IMR-90 (cell line): ENCODE results near the gene APEX1. TPM values are rescaled to one million over a fixed set of nuclear protein-coding genes. Genes with fewer than 3 reads are reported as not detected.

Experiments
- ATAC-seq: fragments of 200-7000 bp; cut with Tn5 transposase; 2 replicates; pipeline ENCODE4 v1.9.1; 2020; ENCODE audit warnings: low read depth, mild to moderate bottlenecking, moderate library complexity
- BruUV-seq: library from RNA; stranded (reverse); fragments of 400-500 nt; replicated peaks from 2 replicates; lab custom pipeline; 2021; lab: Mats Ljungman, UMichigan
- CTCF ChIA-PET: fragments of 300-600 bp; formaldehyde crosslinking; extraction: SDS; loops from one replicate; lab custom pipeline; 2021; ENCODE audit warnings: antibody characterized with exemption; lab: Yijun Ruan, JAX
- POLR2A ChIA-PET: fragments of 300-600 bp; sonication (Branson Sonifier 250); formaldehyde crosslinking; loops from one replicate; lab custom pipeline; 2022; ENCODE audit warnings: antibody characterized with exemption; ENCODE audit not compliant: unreplicated experiment; lab: Charles Lee
- DNase-seq: peaks from one replicate; pipeline ENCODE4 v3.0.0; 2013
- H2AFZ ChIP-seq: replicated peaks from 2 replicates; pipeline ENCODE3; 2013; ENCODE audit warnings: low read length, mild to moderate bottlenecking; ENCODE audit not compliant: poor library complexity
- H2AK5ac ChIP-seq: 2 replicates; pipeline ENCODE4 v1.6.1; 2013; ENCODE audit warnings: low read depth, low read length, inconsistent platforms
- H2AK9ac ChIP-seq: replicated peaks from 2 replicates; pipeline ENCODE3; 2013; ENCODE audit warnings: mild to moderate bottlenecking, low read depth, low read length, moderate library complexity; ENCODE audit not compliant: poor library complexity
- H2BK120ac ChIP-seq: 2 replicates; pipeline ENCODE4 v1.6.1; 2013; ENCODE audit warnings: low read depth, low read length, inconsistent platforms
- H2BK15ac ChIP-seq: 3 replicates; pipeline ENCODE4 v1.6.1; 2013; ENCODE audit warnings: low read depth, low read length, inconsistent platforms
- H2BK20ac ChIP-seq: 2 replicates; pipeline ENCODE4 v1.6.1; 2013; ENCODE audit warnings: low read depth, mild to moderate bottlenecking, inconsistent platforms, low read length, moderate library complexity
- H2BK5ac ChIP-seq: 2 replicates; pipeline ENCODE4 v1.6.1; 2013; ENCODE audit warnings: mild to moderate bottlenecking, low read depth, low read length, inconsistent platforms; ENCODE audit not compliant: poor library complexity, severe bottlenecking
- H3K14ac ChIP-seq: replicated peaks from 2 replicates; pipeline ENCODE4 v1.6.1; 2013; ENCODE audit warnings: low read depth, low read length, inconsistent platforms
- H3K18ac ChIP-seq: 2 replicates; pipeline ENCODE4 v1.6.1; 2013; ENCODE audit warnings: low read depth, low read length, control low read depth
- H3K23ac ChIP-seq: 2 replicates; pipeline ENCODE4 v1.6.1; 2013; ENCODE audit warnings: low read depth, low read length, inconsistent platforms
- H3K27ac ChIP-seq: 2 replicates; pipeline ENCODE4 v1.5.1; 2013; ENCODE audit warnings: mild to moderate bottlenecking, control low read depth, low read length; ENCODE audit not compliant: insufficient read depth
- H3K27me3 ChIP-seq: 2 replicates; pipeline ENCODE4 v1.6.1; 2013; ENCODE audit warnings: low read length; ENCODE audit not compliant: control insufficient read depth, insufficient read depth
- H3K36me3 ChIP-seq: 2 replicates; pipeline ENCODE4 v1.6.1; 2013; ENCODE audit warnings: low read length, mixed read lengths; ENCODE audit not compliant: control insufficient read depth, insufficient read depth
- H3K4ac ChIP-seq: 2 replicates; pipeline ENCODE4 v1.6.1; 2013; ENCODE audit warnings: low read depth, low read length, inconsistent platforms
- H3K4me1 ChIP-seq: 2 replicates; pipeline ENCODE4 v1.6.1; 2013; ENCODE audit warnings: low read length, mixed read lengths; ENCODE audit not compliant: control insufficient read depth, insufficient read depth
- H3K4me2 ChIP-seq: 2 replicates; pipeline ENCODE4 v1.6.1; 2013; ENCODE audit warnings: low read depth, mild to moderate bottlenecking, control low read depth, low read length, moderate library complexity
- H3K4me3 ChIP-seq: 2 replicates; pipeline ENCODE4 v1.5.1; 2013; ENCODE audit warnings: low read depth, mild to moderate bottlenecking, control low read depth, low read length, moderate library complexity; ENCODE audit not compliant: insufficient read depth
- H3K56ac ChIP-seq: 2 replicates; pipeline ENCODE4 v1.6.1; 2013; ENCODE audit warnings: low read length, inconsistent platforms; ENCODE audit not compliant: insufficient read depth; ENCODE audit errors: extremely low read depth
- H3K79me1 ChIP-seq, 2 experiments: 2 replicates each; pipeline ENCODE4 v1.6.1; 2013; ENCODE audit warnings: low read length in 2 of 2, inconsistent platforms in 1 of 2, low read depth in 1 of 2
- H3K9ac ChIP-seq: 2 replicates; pipeline ENCODE4 v1.6.1; 2013; ENCODE audit warnings: low read depth, low read length, control low read depth
- H3K9me1 ChIP-seq: 2 replicates; pipeline ENCODE4 v1.6.1; 2013; ENCODE audit warnings: low read length, inconsistent platforms; ENCODE audit not compliant: insufficient read depth
- H3K9me3 ChIP-seq: 2 replicates; pipeline ENCODE4 v1.6.1; 2013; ENCODE audit warnings: low read length; ENCODE audit not compliant: control insufficient read depth, insufficient read depth
- H4K20me1 ChIP-seq: 2 replicates; pipeline ENCODE4 v1.6.1; 2013; ENCODE audit warnings: low read length, inconsistent platforms; ENCODE audit not compliant: insufficient read depth
- H4K5ac ChIP-seq: 2 replicates; pipeline ENCODE4 v1.6.1; 2013; ENCODE audit warnings: mild to moderate bottlenecking, low read depth, low read length, control low read depth
- H4K8ac ChIP-seq, 2 experiments: 2 replicates each; pipeline ENCODE4 v1.6.1; 2013; ENCODE audit warnings: low read depth in 2 of 2, low read length in 2 of 2, control low read depth in 1 of 2, inconsistent platforms in 1 of 2
- H4K91ac ChIP-seq: 2 replicates; pipeline ENCODE4 v1.6.1; 2013; ENCODE audit warnings: low read depth, low read length, inconsistent platforms; ENCODE audit not compliant: insufficient read depth
- BHLHE40 ChIP-seq: fragments of 150-350 bp; IDR thresholded peaks from 2 replicates; pipeline ENCODE4 v1.6.1; 2016; ENCODE audit warnings: mild to moderate bottlenecking, low read depth, low read length
- CEBPB ChIP-seq: IDR thresholded peaks from 2 replicates; pipeline ENCODE4 v1.6.1; 2012; ENCODE audit warnings: low read depth, low read length, improper control_type of control experiment
- CHD1 ChIP-seq: IDR thresholded peaks from 2 replicates; pipeline ENCODE4 v1.6.1; 2012; ENCODE audit warnings: low read depth, low read length, improper control_type of control experiment
- ELK1 ChIP-seq: fragments of 150-350 bp; IDR thresholded peaks from 2 replicates; pipeline ENCODE4 v1.6.1; 2016; ENCODE audit warnings: low read depth, mild to moderate bottlenecking, low read length, moderate library complexity, borderline replicate concordance
- MAZ ChIP-seq: IDR thresholded peaks from 2 replicates; pipeline ENCODE4 v1.6.1; 2012; ENCODE audit warnings: low read depth, mild to moderate bottlenecking, low read length, improper control_type of control experiment, moderate library complexity, borderline replicate concordance
- RAD21 ChIP-seq: IDR thresholded peaks from 2 replicates; pipeline ENCODE4 v1.6.1; 2012; ENCODE audit warnings: low read length, improper control_type of control experiment
- RCOR1 ChIP-seq: IDR thresholded peaks from 2 replicates; pipeline ENCODE4 v1.6.1; 2012; ENCODE audit warnings: mild to moderate bottlenecking, low read length, improper control_type of control experiment; ENCODE audit not compliant: insufficient replicate concordance
- WGBS, 2 experiments: methylation state at CpG; one replicate each; pipeline versions ENCODE4 v1.1.5 to v1.1.7; 2013; ENCODE audit warnings: missing lambda C conversion rate in 2 of 2; ENCODE audit not compliant: insufficient read length in 1 of 2; ENCODE audit errors: extremely low coverage in 2 of 2; 5-methylcytosine and 5-hydroxymethylcytosine counted together
- dilution Hi-C: fragments of 300-500 bp; cut with HindIII; formaldehyde crosslinking; loops from one replicate; pipeline ENCODE4 v1.14.3; 2018; ENCODE audit warnings: low sequenced_read_pairs; ENCODE audit not compliant: unreplicated experiment
- in situ Hi-C: fragments of 300-500 bp; cut with MboI; formaldehyde crosslinking; loops from 3 replicates; pipeline ENCODE4 v1.14.3; 2019; ENCODE audit warnings: low sequenced_read_pairs, inconsistent platforms, mixed read lengths
- intact Hi-C: fragments of 100-400 bp; cut with micrococcal nuclease; formaldehyde crosslinking; loops from 2 replicates; pipeline ENCODE4 v1.10.0; 2022
- polyA plus RNA-seq, 3 experiments: library from polyadenylated mRNA; depleted of rRNA; stranded (reverse); fragments of >200 nt; gene quantifications; 2 replicates each; pipeline ENCODE4 v1.2.3, GENCODE V29; 2012; ENCODE audit warnings: low replicate concordance in 1 of 3
- total RNA-seq: library from RNA; depleted of rRNA; stranded (reverse); fragments of >200 nt; gene quantifications from 2 replicates; pipeline ENCODE4 v1.2.3, GENCODE V29; 2012
- TF ChIP-seq, protein P1 (sequence below): fragments of 150-350 bp; IDR thresholded peaks from 2 replicates; pipeline ENCODE4 v1.6.1; 2017; ENCODE audit warnings: mild to moderate bottlenecking, antibody characterized with exemption, low read length, low read depth

APEX1 gene
- total and polyA plus RNA-seq, 2 of the 4 experiments (the other 2 are of a cell fraction): 125 to 241 TPM

DNA sequence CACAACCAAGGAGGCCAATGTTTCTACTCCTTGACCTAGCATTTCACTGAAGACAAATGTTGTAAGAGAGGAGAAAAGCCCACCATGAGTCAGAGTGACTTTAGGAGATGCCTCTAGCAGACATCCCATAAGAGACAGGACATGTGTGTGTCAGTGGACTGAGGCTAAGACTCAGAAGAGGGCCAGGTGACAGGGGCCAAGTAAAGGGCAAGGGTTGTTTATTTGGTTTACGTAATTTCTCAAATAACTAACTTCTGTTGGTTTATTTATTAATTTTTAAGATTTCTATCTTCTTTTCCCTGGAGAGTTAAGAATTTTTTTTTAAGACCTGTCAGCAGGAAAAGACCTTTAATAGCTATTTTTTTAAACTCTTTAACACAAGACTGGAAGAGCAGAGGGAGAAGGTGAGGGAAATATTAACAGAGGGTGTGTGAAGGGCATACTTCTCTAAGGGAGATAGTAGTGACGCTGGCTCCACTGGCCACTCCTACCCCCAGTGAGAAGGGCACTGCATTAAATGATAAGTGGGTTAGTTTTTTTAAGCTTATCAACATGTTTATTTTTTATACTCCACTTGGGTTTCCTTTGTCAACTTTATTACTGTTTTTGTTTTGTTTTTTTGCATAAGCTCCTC lies 17.6 kb downstream of the APEX1 start:
- no peak overlapping the region for H2BK15ac ChIP-seq
- no peaks in the 10 kb centered on the region for H3K27me3 ChIP-seq
- no peak overlapping the region for H2BK120ac ChIP-seq
- no peak overlapping the region for H3K9ac ChIP-seq
- no peak overlapping the region for H4K5ac ChIP-seq
- H2AK5ac ChIP-seq: no peak overlapping the region
- H3K9me3 ChIP-seq: no peaks in the 10 kb centered on the region
- no peak overlapping the region for H4K8ac ChIP-seq
- H3K79me1 ChIP-seq: peaks cover 15 to 17% of the 10 kb centered on the region in 2 experiments
- H3K9me1 ChIP-seq: peaks cover 7% of the 10 kb centered on the region
- peaks cover 10% of the 10 kb centered on the region for H3K36me3 ChIP-seq
- H3K4me2 ChIP-seq: no peak overlapping the region
- H3K23ac ChIP-seq: no peak overlapping the region
- no peak overlapping the region for H3K14ac ChIP-seq
- in situ Hi-C loops (loop anchor here (25.0 kb wide), 1 partner anchor 615 kb away; the partner anchor contains the start of gene ZNF219), intact Hi-C loops (no loop called here), dilution Hi-C loops (no loop called here)
- H3K27ac ChIP-seq: no peak overlapping the region
- POLR2A ChIA-PET: no interaction called here
- DNase-seq: no peak
- no peak overlapping the region for H4K91ac ChIP-seq
- ATAC-seq: no peak
- TF ChIP-seq ELK1: no peak
- no peak for TF ChIP-seq CHD1
- no peak for TF ChIP-seq RCOR1
- no peak for TF ChIP-seq MAZ
- no peak for TF ChIP-seq RAD21
- TF ChIP-seq, protein P1, sequence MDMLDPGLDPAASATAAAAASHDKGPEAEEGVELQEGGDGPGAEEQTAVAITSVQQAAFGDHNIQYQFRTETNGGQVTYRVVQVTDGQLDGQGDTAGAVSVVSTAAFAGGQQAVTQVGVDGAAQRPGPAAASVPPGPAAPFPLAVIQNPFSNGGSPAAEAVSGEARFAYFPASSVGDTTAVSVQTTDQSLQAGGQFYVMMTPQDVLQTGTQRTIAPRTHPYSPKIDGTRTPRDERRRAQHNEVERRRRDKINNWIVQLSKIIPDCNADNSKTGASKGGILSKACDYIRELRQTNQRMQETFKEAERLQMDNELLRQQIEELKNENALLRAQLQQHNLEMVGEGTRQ: no peak
- no peak for TF ChIP-seq BHLHE40
- no peak for TF ChIP-seq CEBPB
- no TSS peak for BruUV-seq
- H3K4ac ChIP-seq: no peak overlapping the region
- no peak overlapping the region for H2BK5ac ChIP-seq
- H2AK9ac ChIP-seq: no peak overlapping the region
- H3K56ac ChIP-seq: no peak overlapping the region
- no peak overlapping the region for H2BK20ac ChIP-seq
- peaks cover 4% of the 10 kb centered on the region; the same call in 1 of the 2 replicates for H3K4me1 ChIP-seq
- no peaks in the 10 kb centered on the region for H4K20me1 ChIP-seq
- CTCF ChIA-PET: no interaction called here
- no peak overlapping the region for H3K4me3 ChIP-seq
- WGBS, 2 experiments: no CpG with 5 or more reads among the region's 2 CpGs
- no peak overlapping the region for H3K18ac ChIP-seq
- no peak overlapping the region for H2AFZ ChIP-seq
